Umbilical cord (tissue), 2 donors: Measurements from ENCODE around the gene TRABD. TPM values are rescaled to one million over a fixed set of nuclear protein-coding genes. Genes with fewer than 3 reads are reported as not detected.
A peak's percentile ranks its signal among the peaks of the same experiment; 100 is the strongest.

Experiments used
- DNase-seq: peaks from one replicate; pipeline ENCODE4 v3.0.0-alpha.2; 2015; ENCODE audit warnings: low spot score
- total RNA-seq: library from RNA; depleted of rRNA; stranded (reverse); fragments of >200 nt; gene quantifications from one replicate; pipeline ENCODE4 v1.2.3, GENCODE V29; 2014; ENCODE audit warnings: low replicate concordance; ENCODE audit not compliant: insufficient read depth

The TRABD gene
- total RNA-seq, 1 donor from 2014 or later, result 20.5 TPM

DNA sequence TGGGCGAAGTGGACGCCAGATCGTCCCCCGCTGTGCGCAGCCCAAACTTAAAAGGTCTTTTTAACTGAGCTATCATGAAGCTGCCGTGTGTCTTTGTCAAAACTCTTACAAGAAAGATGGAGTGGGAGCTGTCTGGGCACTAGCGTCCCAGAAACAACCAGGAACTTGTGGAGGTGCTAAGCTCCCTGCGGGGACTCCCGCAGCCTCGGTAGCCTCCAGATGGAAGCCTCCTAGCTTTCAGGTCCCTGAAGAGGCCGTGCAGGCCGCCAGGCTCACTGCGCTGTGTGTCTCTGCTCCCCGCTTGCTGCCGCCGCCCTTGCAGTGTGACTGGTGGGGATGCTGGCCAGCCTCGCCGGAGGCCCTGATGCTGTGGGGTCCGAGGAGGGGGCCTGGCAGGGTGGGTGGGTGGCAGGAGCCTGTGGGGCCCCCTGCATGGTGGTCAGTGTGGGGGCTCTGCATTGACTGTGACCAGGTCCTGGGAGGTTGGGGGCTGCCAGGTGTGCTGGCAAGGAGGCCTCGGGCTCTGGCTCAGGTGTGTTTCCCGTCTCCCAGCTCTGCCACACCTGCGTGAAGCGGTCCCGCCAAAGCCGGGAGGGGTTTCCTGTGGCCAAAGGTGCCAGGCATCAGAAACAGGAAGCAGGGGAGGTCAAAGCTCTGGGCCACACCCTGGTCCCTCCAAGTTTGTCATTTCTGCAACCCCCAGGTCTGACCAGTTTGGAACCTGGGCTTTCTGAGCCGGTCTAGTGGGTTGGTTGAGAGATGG lies 1.2 kb downstream of the TRABD start:
- DNase-seq, result no peak

DNA sequence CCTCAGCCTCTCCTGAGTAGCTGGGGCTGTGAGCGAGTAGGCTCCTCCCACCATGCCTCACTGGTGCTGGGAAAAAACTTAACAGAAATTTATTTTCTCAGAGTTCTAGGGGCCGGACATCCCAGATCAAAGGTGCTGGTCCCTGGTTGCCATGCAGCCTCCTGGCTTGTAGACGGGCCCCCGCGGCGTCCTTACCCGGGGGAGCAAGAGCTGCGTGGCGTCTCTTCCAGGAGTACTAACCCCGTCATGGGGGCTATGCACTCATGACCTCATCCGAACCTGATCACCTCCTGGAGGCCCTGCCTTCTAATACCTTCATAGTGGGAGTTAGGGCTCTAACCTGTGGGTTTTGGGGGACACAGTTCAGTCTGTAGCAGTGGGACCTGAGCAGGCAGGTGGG lies 2.6 kb downstream of the TRABD start:
- DNase-seq, result no peak

DNA sequence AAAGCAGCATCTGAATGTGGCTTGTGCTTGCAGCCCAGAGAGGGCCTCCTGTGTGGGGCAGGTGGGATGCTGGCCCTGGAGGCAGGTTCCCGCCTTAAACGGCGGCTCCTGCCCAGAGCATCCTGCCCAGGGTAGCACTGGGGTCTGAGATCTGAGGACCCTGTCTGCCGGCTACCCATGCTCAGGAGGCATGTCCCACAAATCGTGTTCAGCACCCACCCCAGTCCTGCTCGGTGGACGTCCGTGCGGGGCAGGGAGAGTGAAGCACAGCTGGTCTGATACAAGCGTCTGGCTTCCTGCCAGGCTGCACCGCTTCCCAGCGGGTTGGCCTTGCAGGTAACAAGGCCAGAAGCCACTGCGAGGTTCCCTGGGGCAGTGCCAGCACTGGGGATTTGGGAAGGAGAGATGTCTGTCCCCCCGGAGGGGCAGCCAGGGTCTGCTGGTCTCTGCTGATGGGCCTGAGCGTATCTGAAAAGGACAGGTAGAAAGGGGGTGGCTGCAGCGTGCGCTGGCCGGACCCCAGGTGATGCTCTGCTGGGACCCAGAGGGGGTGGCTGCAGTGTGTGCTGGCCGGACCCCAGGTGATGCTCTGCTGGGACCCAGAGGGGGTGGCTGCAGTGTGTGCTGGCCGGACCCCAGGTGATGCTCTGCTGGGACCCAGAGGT lies 3.6 kb downstream of the TRABD start:
- DNase-seq, result no peak

DNA sequence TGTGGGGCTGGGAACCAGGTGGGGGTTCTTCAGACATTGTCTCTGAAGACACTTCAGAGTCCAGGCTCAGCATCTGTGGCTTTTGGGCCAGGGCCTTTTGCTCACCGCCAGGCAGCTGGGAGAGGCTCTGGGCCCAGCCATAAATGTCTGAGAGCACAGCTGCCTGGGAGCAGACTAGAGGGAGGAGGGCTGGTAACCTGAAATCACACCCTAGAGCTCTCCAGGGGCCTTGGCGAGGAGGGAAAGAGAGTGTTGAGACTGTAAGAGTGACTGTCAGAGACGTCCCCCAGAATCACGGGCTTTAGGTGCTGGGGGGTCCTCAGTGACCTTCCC lies 4.1 kb downstream of the TRABD start:
- DNase-seq, result no peak

DNA sequence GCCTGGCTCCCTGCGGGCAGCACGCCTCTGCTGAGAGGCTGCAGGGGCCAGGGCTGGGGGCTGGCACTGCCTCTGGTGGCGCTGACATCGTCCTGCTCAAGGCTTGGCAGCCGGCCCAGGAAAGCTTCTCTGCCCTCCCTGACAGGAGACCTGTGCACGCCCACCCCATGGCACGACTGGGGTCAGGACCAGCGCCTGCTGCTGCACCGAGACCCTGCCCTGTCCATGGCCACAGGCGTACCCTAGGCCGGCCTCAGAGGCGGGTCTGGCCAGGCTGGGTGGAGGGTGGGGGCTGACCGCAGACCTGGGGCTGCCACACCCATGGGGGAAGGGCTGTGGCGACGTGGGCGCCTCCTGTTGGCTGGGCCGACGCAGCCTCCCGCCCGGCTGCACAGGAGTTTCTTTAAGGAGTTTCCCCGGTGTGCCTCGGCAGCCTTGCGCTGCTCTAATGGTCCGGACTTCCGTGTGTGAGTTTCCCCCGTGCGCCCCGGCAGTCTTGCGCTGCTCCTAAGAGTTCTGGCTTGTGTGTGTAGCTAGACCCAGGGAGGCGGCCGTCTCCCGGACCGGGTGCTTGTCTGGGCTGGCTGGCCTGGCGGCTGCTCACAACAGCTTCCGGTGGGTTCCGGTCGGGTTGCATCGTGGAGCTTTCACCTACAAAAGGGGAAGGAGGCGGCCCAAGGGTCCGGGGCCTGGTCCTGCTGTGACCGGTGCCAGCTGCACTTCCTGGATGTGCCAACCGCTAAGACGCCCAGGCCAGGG lies 4.6 kb downstream of the TRABD start:
- DNase-seq, result peak; percentile 89

DNA sequence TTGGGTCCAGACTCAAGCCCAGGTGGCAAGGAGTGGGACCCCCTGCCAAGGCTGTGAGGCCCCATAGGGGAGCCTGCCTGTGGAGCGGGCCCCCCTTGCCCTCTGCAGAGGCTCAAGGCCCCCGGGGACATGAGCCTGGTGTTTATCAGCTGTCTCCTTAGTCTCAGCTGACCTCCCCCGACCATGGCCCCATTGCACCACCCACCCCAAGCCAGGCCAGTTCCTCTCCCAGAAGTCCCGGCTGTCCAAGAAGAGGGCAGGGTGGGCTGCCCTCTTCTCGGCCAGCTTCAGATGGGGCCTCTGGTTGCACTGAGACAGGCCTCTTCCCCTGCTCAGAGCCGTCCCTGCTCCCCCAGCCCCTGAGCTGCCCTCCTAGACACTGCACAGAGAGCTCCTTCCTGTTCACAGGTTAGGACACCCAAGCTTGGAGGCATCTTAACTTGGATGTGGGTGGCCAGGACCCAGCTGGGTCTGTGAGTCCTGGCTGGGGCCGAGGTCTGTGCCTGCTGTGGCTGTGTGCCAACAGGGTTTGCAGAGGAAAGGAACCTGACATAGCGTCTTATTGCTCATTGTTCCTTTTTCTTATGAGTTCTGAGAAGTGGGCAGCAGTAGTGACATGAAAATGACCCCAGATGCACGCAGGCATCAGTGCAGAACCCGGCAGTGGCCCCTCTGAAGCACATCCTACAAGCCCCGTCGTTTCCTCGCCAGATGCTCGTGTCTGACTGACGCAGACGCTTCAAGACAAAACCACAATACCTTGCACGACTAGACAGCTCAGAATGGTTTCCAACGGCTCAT lies 5.4 kb downstream of the TRABD start:
- peak; percentile 83 for DNase-seq

DNA sequence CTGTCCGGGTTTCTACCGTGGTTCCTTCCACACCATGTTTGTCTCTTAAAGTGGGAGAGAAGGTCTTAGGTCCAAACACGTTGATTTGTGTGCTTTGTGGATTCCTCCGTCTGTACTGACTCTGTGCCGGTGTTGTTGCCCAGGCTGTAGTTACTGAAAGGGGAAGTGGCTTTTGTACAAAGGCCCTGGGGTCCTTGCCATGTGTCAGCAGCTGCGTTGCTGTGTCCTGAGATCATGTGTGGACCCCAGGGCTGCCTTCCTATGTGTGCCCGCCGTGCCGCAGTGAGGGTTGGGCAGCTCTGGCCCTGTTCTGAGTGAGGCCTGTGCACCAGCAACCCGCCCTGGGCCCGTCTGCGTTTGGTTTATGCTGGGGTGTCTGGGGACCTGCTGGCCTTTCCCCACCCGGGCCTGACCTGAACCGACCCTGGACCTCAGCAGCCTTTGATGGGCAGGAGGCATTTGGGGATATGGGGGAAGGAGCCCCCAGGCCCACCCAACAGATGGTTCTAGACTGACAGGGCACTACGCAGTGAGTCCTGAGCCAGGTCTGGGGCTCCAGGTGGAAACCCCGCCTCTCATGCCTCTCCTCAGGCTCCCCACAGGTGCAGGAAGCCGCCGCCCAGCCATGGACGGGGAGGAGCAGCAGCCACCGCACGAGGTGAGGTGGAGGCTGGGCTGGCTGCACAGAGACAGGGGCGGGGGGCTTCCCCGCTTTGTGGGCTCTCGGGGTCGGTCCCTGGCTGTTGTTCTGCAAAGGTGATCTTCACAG lies 6.9 kb downstream of the TRABD start:
- DNase-seq, result no peak

DNA sequence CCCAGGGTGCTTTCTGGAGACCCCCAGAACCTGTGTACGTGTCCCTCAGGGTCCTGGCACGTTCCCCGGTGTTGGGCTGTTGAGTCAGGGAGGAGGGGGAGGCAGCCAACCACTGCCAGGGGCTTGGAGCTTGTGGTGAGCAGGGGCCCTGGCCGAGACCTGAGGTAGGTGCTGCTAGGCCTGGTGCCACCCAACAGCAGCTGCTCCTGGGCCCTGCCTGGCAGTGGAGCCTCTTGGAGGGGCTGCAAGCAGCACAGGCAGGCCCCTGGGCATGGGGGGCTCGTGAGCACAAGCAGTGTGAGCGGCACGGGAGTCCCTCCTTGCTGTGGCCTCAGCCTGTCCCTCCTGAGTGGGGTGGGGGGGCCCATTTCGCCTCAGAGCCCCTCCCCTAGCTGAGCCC lies 7.9 kb downstream of the TRABD start:
- no peak for DNase-seq

DNA sequence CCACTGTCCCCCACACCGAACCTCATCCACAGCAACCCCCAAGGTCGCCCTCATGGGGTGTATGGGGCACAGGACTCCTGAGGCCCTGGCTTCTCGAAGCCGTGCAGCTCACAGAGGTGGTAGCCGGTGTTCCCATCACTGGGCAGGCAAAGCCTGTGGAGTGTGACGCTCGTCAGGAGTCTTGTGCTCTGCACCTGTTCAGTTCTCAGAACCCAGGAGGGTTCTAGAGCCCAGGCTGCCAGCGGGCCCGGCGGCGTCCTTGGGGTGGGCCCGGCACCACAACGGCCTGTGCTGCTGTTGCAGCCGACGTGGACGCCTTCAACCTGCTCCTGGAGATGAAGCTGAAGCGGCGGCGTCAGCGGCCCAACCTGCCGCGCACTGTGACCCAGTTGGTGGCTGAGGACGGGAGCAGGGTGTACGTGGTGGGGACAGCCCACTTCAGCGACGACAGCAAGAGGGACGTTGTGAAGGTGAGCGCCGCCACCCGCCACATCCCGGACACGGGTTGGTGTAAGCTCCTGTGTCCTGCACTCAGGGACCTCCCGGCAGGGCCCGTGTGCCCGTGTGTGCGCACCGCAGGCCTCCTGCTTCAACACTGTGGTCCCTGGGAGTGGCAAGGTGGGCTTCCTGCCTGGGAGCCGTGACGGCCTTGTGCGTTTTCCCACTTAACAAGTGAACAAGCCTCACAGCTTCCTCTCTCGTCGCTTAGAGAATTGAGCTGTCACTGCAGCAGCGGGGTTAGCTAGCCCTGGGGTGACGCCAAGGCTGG lies 8.5 kb downstream of the TRABD start:
- DNase-seq, result no peak

DNA sequence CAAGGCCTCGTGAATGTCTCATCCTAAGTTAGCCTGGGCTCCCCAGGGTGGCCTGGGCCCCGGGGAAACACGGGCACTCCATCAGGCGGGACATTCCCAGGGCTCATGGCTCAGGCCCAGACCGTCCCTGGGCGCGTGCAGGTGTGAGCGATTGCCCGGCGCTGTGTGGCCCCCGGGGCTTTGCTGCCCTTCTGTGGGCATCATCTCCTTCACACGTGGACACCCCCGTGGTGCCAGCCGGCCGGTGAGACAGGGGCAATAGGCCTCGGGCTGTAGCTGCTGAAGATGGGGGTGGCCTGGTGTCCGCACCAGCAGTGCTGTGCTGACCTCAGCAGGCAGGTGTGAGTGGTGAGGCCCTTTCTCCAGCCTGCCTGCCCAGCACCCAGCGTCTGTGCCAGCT lies 10.5 kb downstream of the TRABD start:
- no peak for DNase-seq

DNA sequence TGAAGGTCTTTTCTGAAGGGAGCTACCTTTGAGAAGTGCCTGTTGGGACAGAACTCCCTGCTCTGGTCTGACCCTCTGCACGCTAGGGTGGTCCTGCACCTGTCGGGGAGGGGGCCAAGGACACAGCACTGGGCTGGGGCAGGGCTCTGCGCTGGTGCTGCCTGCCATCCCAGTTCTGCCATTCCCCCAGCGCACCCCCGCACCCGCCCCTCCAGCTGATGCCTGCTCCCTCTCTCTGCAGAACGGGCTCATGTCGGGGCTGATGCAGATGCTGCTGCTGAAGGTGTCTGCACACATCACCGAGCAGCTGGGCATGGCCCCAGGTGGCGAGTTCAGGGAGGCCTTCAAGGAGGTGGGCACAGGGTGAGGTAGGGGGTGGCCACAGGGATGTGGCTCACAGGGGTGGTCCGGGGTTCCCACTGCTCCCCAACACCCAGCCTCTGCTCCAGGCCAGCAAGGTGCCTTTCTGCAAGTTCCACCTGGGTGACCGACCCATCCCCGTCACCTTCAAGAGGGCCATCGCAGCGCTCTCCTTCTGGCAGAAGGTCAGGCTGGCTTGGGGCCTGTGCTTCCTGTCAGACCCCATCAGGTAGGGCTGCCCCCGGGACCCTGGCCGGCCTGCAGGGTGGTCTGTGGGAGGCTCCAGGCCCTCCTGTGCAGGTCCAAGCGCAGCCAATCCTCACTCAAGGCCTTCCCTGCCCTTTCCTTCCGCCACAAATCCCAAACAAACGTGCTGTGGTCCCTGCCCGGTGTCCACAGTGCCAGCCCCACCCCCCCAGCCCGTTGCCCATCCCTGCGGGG lies 11.5 kb downstream of the TRABD start:
- DNase-seq, result no peak

DNA sequence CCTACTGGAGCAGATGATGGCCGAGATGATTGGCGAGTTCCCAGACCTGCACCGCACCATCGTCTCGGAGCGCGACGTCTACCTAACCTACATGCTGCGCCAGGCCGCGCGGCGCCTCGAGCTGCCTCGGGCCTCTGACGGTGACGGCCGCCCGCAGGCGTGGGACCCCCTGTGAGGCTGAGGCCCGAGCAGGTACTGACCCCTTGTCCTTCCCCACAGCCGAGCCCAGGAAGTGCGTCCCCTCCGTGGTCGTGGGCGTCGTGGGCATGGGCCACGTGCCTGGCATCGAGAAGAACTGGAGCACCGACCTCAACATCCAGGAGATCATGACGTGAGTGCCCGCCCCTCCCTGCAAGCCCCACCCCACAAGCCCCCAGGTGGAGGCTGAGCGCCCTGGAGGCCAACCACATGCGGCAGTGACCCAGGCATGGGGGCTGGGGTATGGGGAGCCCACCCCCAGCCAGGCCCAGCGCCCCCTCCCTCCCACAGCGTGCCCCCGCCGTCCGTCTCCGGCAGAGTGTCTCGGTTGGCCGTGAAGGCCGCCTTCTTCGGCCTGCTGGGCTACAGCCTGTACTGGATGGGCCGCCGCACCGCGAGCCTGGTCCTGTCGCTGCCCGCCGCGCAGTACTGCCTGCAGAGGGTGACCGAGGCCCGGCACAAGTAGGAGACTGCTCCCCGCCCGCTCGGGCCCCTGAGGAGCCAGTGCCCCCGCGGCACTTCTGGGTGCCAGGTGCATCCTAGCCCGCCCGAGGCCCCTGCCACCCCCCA lies 12.3 kb downstream of the TRABD start:
- DNase-seq, result no peak

DNA sequence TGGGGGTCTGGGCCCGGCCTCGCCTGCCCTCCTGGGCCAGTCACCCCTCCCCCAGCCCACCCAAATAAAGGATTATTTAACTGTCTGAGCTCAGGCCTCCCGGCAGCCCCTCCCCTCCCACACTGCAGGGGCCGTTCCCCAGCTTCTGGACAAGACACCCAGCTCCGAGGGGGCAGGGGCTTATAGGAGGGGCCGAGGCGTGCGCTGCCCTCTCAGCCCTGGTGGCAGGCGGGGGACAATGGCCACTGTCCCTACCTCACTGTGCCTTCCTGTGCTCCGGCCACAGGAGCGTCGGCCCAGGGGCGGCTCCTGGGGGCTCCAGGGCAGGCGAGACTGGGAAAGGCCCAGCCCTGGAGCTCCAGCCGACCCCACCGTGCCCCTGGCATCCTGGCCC lies 12.9 kb downstream of the TRABD start:
- DNase-seq, result no peak

DNA sequence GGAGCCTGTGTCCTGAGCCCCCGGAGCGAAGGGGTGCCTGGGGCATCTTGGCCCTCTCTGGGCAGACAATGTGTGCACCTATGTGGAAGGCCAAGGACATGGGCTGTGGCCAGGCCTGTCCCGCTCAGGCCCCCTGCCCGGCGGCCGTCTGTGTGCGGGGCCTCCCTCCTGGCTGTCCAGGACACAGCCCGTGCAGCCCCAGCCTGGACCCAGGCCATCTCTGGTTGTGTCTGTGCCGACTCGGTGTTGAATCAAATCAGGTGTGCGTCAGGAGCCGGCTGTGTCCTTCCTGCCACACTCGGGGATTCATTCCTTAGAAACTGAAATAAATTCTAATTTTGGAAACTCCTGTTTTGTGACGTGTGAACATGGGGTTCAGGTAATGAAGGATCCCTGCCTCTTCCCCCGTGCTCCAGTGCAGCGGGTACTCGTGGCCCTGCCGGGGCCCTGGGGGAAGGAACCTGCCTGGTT lies 13.6 kb downstream of the TRABD start:
- no peak for DNase-seq

DNA sequence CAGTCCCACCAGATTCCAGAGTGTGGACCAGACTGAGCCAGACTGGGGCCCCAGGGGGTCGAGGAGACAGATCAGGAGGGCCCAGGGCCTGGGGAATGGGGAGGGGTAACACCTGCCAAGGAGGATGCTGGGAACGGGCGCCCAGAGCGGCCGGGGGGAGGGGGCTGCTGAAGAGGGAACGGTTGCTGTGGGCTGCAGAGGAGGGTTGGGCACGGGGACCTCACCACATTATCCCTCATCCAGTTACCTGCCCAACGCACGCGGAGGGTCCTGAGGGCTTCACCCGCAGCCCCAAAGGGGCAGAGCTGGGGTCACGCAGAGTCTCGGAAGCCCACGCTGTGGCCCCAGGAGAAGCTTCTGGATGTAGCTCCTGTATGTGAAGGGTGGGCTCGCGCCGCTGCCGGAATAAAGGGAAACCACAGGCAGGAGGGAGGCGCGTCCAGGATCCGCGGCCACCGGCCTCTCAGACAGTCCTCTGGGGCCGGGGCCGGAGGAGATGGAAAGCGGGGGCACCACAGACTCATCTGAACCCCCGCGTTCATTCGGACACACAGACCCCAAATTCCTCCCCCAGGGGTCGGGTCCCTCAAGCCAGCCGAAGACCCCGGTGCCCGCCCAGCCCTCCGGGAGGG lies 14.2 kb downstream of the TRABD start:
- DNase-seq, result no peak

DNA sequence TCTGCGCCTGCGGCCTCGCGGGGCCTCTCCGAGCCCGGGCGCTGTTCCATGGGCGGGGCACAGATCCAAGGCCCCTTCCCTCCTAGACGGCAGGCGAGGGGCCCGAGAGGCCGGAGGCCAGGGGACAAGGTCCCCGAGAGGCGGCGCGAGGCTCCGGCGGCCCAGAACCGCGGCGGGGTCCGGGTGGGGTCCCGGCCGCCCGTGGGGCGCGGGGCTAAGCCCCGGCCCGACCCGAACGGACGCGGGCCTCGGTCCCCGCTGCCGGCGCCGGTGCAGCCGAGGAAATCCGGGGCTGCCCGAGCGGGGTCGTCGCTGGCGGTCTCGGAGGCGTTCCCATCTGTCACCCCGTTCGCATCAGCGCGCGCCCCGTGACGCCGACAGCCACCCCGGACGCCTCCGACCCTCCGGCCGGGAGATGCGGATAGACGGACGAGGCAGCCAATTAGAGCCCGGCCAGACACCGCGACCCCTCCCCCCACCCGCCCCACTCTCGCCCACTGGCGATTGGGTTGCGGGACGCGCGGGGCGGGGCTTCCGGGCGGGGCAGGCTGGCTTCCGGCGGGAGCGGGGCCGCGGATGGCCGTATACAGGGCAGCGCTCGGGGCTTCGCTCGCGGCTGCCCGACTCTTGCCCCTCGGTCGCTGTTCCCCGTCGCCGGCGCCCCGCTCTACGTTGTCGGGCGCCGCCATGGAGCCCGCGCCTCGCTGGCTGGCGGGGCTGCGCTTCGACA lies 14.9 kb downstream of the TRABD start, which contains the start of gene SELENOO:
Gene SELENOO (plus strand): TSS at position 551 of the 730 bp plus-strand sequence. CDS start 26 bp downstream, at position 577.
- DNase-seq, result peak; percentile 93
